Stomach (tissue), 9 donors: Measurements from ENCODE around the gene ZNRD2. TPM values are rescaled to one million over a fixed set of nuclear protein-coding genes. Genes with fewer than 3 reads are reported as not detected.

Experiments used
- DNase-seq, 2 donors: peaks; one replicate each; pipeline versions ENCODE4 v3.0.0 to v3.0.0-alpha.2; 2013 to 2019
- H3K27ac ChIP-seq, 5 donors: fragments of 200-600 bp in 4 of 5; sonication (generic) in 4 of 5; one replicate each; pipeline ENCODE4 v1.5.1; 2013 to 2019; ENCODE audit warnings: mild to moderate bottlenecking in 1 of 5, moderate library complexity in 1 of 5
- H3K27me3 ChIP-seq, 3 donors: fragments of 200-600 bp; sonication (generic); one replicate each; pipeline ENCODE4 v1.5.1; 2017 to 2019; ENCODE audit warnings: mixed run types in 1 of 3
- H3K36me3 ChIP-seq, 4 donors: fragments of 200-600 bp; sonication (generic); 1 replicate in 3 of 4; 2 replicates in 1 of 4; pipeline ENCODE4 v1.5.1; 2016 to 2019
- H3K4me1 ChIP-seq, 4 donors: fragments of 200-600 bp; sonication (generic); one replicate each; pipeline ENCODE4 v1.5.1; 2016 to 2019
- H3K4me3 ChIP-seq, 4 donors: fragments of 200-600 bp; sonication (generic) in 3 of 4; one replicate each; pipeline ENCODE4 v1.5.1; 2016 to 2019; ENCODE audit warnings: mild to moderate bottlenecking in 1 of 4
- H3K9me3 ChIP-seq, 4 donors: fragments of 200-600 bp; sonication (generic); one replicate each; pipeline ENCODE4 v1.5.1; 2016 to 2019
- EP300 ChIP-seq: sonication (generic); formaldehyde crosslinking; IDR thresholded peaks from one replicate; pipeline ENCODE4 v1.6.1; 2017; ENCODE audit warnings: antibody characterized with exemption
- POLR2A ChIP-seq, 4 donors: fragments of 450-650 bp; IDR thresholded peaks; one replicate each; pipeline ENCODE4 v1.6.1; 2016; ENCODE audit warnings: antibody characterized with exemption in 4 of 4, control low read depth in 2 of 4, mild to moderate bottlenecking in 1 of 4, moderate library complexity in 1 of 4
- POLR2AphosphoS5 ChIP-seq, 3 donors: sonication (generic); formaldehyde crosslinking; IDR thresholded peaks; one replicate each; pipeline ENCODE4 v1.6.1; 2016; ENCODE audit warnings: antibody characterized with exemption in 3 of 3
- WGBS, 5 donors: extraction: QIAGEN DNeasy Blood & Tissue Kit in 3 of 5; methylation state at CpG; one replicate each; pipeline versions ENCODE4 v1.1.5 to v1.1.7; 2013 to 2018; 5-methylcytosine and 5-hydroxymethylcytosine counted together
- intact Hi-C: fragments of 100-400 bp; cut with DNase I; formaldehyde crosslinking; loops from one replicate; pipeline ENCODE4 v1.15.1; 2023; ENCODE audit warnings: low total_unique reads
- polyA plus RNA-seq, 3 donors: library from polyadenylated mRNA; stranded (reverse); fragments of 200-250 nt; gene quantifications; one replicate each; pipeline ENCODE4 v1.2.3, GENCODE V29; 2013
- total RNA-seq, 5 donors: library from RNA; depleted of rRNA; stranded (reverse); fragments of >200 nt; gene quantifications; one replicate each; pipeline versions ENCODE4 v1.1.0 to v1.2.3, GENCODE V29; 2014 to 2016
- TF ChIP-seq, protein P1 (sequence below), 7 experiments: fragments of 450-650 bp in 4 of 7; fragments of 200-600 bp in 3 of 7; sonication (generic) in 3 of 7; IDR thresholded peaks; one replicate each; pipeline ENCODE4 v1.5.1; 2016 to 2019; ENCODE audit warnings: antibody characterized with exemption in 7 of 7, control low read depth in 2 of 7, mild to moderate bottlenecking in 1 of 7
- donor health status: healthy with polysubstance abuse.
- donor health status: Bipolar disorder and iron deficiency.
- donor health status: healthy.

ZNRD2 gene
- total and polyA plus RNA-seq, 8 donors, result 17.7 to 99.1 (median 51.8) TPM

GRCh38 chr11:65558930-65559509 is 11.3 kb upstream of the ZNRD2 start:
- H3K27ac ChIP-seq, result peak overlapping the region; percentile 88 to 96 (median 94)
- 29 to 48% (median 39%) methylated on average over 13 to 19 of the region's 19 CpGs for WGBS, 5 donors
- intact Hi-C loops, result no loop called here
- H3K4me1 ChIP-seq, result peaks cover 48 to 68% (median 61%) of the 10 kb centered on the region in 4 donors
- peak overlapping the region; percentile 64 to 73 (median 68) for H3K4me3 ChIP-seq
- no peaks in the 10 kb centered on the region for H3K9me3 ChIP-seq
- peaks cover 0 to 8% (median 0%) of the 10 kb centered on the region in 3 donors for H3K27me3 ChIP-seq
- H3K36me3 ChIP-seq, result peaks cover 0 to under 1% (median 0%) of the 10 kb centered on the region in 4 donors
- TF ChIP-seq POLR2AphosphoS5 (IDR thresholded peaks at IDR 0.05) (no peak), POLR2A (IDR thresholded peaks at IDR 0.05) (no peak), EP300 (no peak)
- TF ChIP-seq, protein P1, sequence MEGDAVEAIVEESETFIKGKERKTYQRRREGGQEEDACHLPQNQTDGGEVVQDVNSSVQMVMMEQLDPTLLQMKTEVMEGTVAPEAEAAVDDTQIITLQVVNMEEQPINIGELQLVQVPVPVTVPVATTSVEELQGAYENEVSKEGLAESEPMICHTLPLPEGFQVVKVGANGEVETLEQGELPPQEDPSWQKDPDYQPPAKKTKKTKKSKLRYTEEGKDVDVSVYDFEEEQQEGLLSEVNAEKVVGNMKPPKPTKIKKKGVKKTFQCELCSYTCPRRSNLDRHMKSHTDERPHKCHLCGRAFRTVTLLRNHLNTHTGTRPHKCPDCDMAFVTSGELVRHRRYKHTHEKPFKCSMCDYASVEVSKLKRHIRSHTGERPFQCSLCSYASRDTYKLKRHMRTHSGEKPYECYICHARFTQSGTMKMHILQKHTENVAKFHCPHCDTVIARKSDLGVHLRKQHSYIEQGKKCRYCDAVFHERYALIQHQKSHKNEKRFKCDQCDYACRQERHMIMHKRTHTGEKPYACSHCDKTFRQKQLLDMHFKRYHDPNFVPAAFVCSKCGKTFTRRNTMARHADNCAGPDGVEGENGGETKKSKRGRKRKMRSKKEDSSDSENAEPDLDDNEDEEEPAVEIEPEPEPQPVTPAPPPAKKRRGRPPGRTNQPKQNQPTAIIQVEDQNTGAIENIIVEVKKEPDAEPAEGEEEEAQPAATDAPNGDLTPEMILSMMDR (IDR thresholded peaks at IDR 0.05), result no peak
- DNase-seq, result peak; percentile 44 to 85

- Histone ChIP-seq H3K4me1 (peaks cover 48 to 62% (median 58%) of the 10 kb centered on the region in 4 donors), H3K27ac (peak overlapping the region; percentile 88 to 96 (median 94)), H3K4me3 (no peak overlapping the region), H3K36me3 (no peaks in the 10 kb centered on the region), H3K27me3 (peaks cover 0 to 8% (median 0%) of the 10 kb centered on the region in 3 donors), H3K9me3 (no peaks in the 10 kb centered on the region)
- no peak for DNase-seq
- intact Hi-C loops, result no loop called here
- TF ChIP-seq EP300 (no peak), POLR2AphosphoS5 (IDR thresholded peaks at IDR 0.05) (no peak), POLR2A (IDR thresholded peaks at IDR 0.05) (no peak)
- TF ChIP-seq, protein P1 (IDR thresholded peaks at IDR 0.05), result no peak
- 67 to 83% (median 77%) methylated on average over 3 to 5 of the region's 5 CpGs for WGBS, 5 donors
Observed at GRCh38 chr11:65559535-65559934, 10.7 kb upstream of the ZNRD2 start.

- TF ChIP-seq POLR2AphosphoS5 (IDR thresholded peaks at IDR 0.05), result no peak
- no peak for TF ChIP-seq POLR2A (IDR thresholded peaks at IDR 0.05)
- TF ChIP-seq EP300, result no peak
- TF ChIP-seq, protein P1 (IDR thresholded peaks at IDR 0.05), result no peak
- WGBS, 5 donors, result 22 to 41% (median 27%) methylated on average over 5 of the region's 5 CpGs
- H3K27ac ChIP-seq, result peak overlapping the region; percentile 53 to 96 (median 94)
- H3K27me3 ChIP-seq, result peaks cover 0 to 8% (median 0%) of the 10 kb centered on the region in 3 donors
- DNase-seq, result peak in 1 of 2 donors; percentile 71
- intact Hi-C loops, result no loop called here
- H3K9me3 ChIP-seq, result no peaks in the 10 kb centered on the region
- peaks cover 45 to 61% (median 53%) of the 10 kb centered on the region in 4 donors for H3K4me1 ChIP-seq
- no peak overlapping the region for H3K4me3 ChIP-seq
- no peaks in the 10 kb centered on the region for H3K36me3 ChIP-seq
Observed at GRCh38 chr11:65559951-65560537, 10.2 kb upstream of the ZNRD2 start.

- H3K4me1 ChIP-seq, result peaks cover 39 to 61% (median 46%) of the 10 kb centered on the region in 4 donors
- peak; percentile 62 to 77 for DNase-seq
- H3K4me3 ChIP-seq, result no peak overlapping the region
- H3K36me3 ChIP-seq, result no peaks in the 10 kb centered on the region
- peaks cover 0 to 8% (median 0%) of the 10 kb centered on the region in 3 donors for H3K27me3 ChIP-seq
- TF ChIP-seq POLR2AphosphoS5 (IDR thresholded peaks at IDR 0.05), result no peak
- no peak for TF ChIP-seq POLR2A (IDR thresholded peaks at IDR 0.05)
- TF ChIP-seq, protein P1 (IDR thresholded peaks at IDR 0.05), result no peak
- TF ChIP-seq EP300, result no peak
- intact Hi-C loops, result no loop called here
- peak overlapping the region; percentile 53 to 96 (median 94) for H3K27ac ChIP-seq
- WGBS, 5 donors, result 19 to 33% (median 22%) methylated on average over 15 of the region's 15 CpGs
- H3K9me3 ChIP-seq, result no peaks in the 10 kb centered on the region
Observed at GRCh38 chr11:65560555-65561418, 9.5 kb upstream of the ZNRD2 start.
